Measurements from ENCODE around the gene ENOX1.

DNA sequence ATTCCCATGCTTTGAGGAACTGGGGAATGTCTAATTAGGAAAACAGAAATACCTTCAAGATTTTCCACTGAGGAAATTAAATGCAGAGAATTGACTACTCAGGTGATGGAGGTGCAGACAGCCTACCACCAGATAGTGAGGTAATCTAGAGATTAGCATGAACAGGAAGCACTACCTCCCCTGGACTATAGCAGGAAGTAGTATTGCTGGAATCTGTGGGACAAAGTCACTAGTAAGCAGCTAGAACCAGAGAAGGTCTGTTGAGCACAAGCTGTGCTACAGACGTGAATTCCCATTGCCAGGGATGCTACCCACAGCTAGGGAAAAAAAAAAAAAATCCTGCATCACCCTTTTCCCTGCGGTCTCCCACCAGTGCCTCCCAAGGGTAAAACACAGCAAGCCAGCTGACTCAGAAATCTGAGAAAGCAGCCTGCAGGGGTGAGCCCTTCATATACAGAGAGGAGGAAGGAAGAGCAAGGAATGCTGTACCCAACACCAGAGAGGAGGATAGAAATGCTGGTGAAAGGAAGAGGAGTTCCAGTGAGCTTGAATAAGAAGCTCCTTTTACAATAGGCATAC, 10.2 kb downstream of the ENOX1 start:
- TF ChIP-seq POLR2A (conservative IDR thresholded peaks at IDR 0.05) (no peak), TAF1 (IDR thresholded peaks at IDR 0.05; ENCODE audit: control insufficient read depth, extremely low read depth, insufficient read depth, low read length, severe bottlenecking) (no peak), NRF1 (conservative IDR thresholded peaks at IDR 0.05 in 1 of 2, IDR thresholded peaks at IDR 0.05 in 1 of 2) (no peak), SMARCB1 (IDR thresholded peaks at IDR 0.05; ENCODE audit: insufficient read length, low read depth) (no peak), SMAD3 (CRISPR knock-in tag; conservative IDR thresholded peaks at IDR 0.05) (no peak), FOXP1 (CRISPR knock-in tag; IDR thresholded peaks at IDR 0.05) (no peak), POLR2AphosphoS5 (IDR thresholded peaks at IDR 0.05; ENCODE audit: control insufficient read depth, insufficient read depth, low read depth, low read length) (no peak)
- TF ChIP-seq, protein P1, sequence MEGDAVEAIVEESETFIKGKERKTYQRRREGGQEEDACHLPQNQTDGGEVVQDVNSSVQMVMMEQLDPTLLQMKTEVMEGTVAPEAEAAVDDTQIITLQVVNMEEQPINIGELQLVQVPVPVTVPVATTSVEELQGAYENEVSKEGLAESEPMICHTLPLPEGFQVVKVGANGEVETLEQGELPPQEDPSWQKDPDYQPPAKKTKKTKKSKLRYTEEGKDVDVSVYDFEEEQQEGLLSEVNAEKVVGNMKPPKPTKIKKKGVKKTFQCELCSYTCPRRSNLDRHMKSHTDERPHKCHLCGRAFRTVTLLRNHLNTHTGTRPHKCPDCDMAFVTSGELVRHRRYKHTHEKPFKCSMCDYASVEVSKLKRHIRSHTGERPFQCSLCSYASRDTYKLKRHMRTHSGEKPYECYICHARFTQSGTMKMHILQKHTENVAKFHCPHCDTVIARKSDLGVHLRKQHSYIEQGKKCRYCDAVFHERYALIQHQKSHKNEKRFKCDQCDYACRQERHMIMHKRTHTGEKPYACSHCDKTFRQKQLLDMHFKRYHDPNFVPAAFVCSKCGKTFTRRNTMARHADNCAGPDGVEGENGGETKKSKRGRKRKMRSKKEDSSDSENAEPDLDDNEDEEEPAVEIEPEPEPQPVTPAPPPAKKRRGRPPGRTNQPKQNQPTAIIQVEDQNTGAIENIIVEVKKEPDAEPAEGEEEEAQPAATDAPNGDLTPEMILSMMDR (IDR thresholded peaks at IDR 0.05 in 2 of 3, conservative IDR thresholded peaks at IDR 0.05 in 1 of 3; ENCODE audit: insufficient read depth in 2 of 3, low read depth in 1 of 3, low read length in 3 of 3), result no peak
